ENCODE measurements around the gene XRCC3.
"Not testable (repeated sequence)": the region's sequence is repeated elsewhere in the genome, so short reads cannot be mapped to it uniquely, and the experiment has no call there.

Gene XRCC3

GRCh38 chr14:103659631-103660030 is 55.6 kb downstream of the XRCC3 start:
- DNase-seq: no peak

GRCh38 chr14:103657471-103657870 is 57.8 kb downstream of the XRCC3 start:
- DNase-seq: no peak

GRCh38 chr14:103656756-103657133 is 58.5 kb downstream of the XRCC3 start:
- no peak for DNase-seq

GRCh38 chr14:103656031-103656755 is 59.1 kb downstream of the XRCC3 start:
- DNase-seq: no peak

GRCh38 chr14:103654619-103655018 is 60.6 kb downstream of the XRCC3 start:
- no peak for DNase-seq

GRCh38 chr14:103653805-103654204 is 61.4 kb downstream of the XRCC3 start:
- no peak for DNase-seq

- DNase-seq: not testable (repeated sequence)
Measured at GRCh38 chr14:103653336-103653735, 61.9 kb downstream of the XRCC3 start.

GRCh38 chr14:103652806-103653205 is 62.4 kb downstream of the XRCC3 start:
- no peak for DNase-seq

GRCh38 chr14:103651585-103651984 is 63.7 kb downstream of the XRCC3 start:
- no peak for DNase-seq

- no peak for DNase-seq
Measured at GRCh38 chr14:103650213-103650612, 65.0 kb downstream of the XRCC3 start.

- DNase-seq: no peak
Measured at GRCh38 chr14:103649001-103649400, 66.2 kb downstream of the XRCC3 start.
